Pulmonary artery endothelial cell (primary cell): ENCODE data around the gene TRAP1. TPM values are rescaled to one million over a fixed set of nuclear protein-coding genes. Genes with fewer than 3 reads are reported as not detected.
"Not testable (repeated sequence)": the region's sequence is repeated elsewhere in the genome, so short reads cannot be mapped to it uniquely, and the experiment has no call there.

Experiments
- DNase-seq: peaks from one replicate; pipeline ENCODE4 v3.0.0-alpha.2; 2011; ENCODE audit warnings: low read depth, low spot score
- total RNA-seq: library from RNA; depleted of rRNA; stranded (reverse); fragments of >200 nt; gene quantifications from 2 replicates; pipeline ENCODE4 v1.2.3, GENCODE V29; 2014

The TRAP1 gene
- total RNA-seq, 1 donor from 2014 or later, result 183 TPM

GRCh38 chr16:3674513-3675295 lies 42.6 kb downstream of the TRAP1 start:
- no peak for DNase-seq

GRCh38 chr16:3673676-3674377 lies 43.5 kb downstream of the TRAP1 start:
- DNase-seq, result no peak

GRCh38 chr16:3673201-3673600 lies 44.1 kb downstream of the TRAP1 start:
- no peak for DNase-seq

GRCh38 chr16:3672571-3673041 lies 44.7 kb downstream of the TRAP1 start:
- no peak for DNase-seq

- no peak for DNase-seq
Measured at GRCh38 chr16:3671424-3671823, 45.9 kb downstream of the TRAP1 start.

- DNase-seq, result no peak
Measured at GRCh38 chr16:3670711-3671110, 46.6 kb downstream of the TRAP1 start.

GRCh38 chr16:3669082-3669481 lies 48.2 kb downstream of the TRAP1 start:
- no peak for DNase-seq

- DNase-seq, result no peak
Measured at GRCh38 chr16:3668626-3669025, 48.7 kb downstream of the TRAP1 start.

GRCh38 chr16:3665508-3665907 lies 51.8 kb downstream of the TRAP1 start:
- DNase-seq, result no peak

- DNase-seq, result no peak
Measured at GRCh38 chr16:3664187-3664896, 53.0 kb downstream of the TRAP1 start.

GRCh38 chr16:3662601-3663000 lies 54.7 kb downstream of the TRAP1 start:
- no peak for DNase-seq

- DNase-seq, result no peak
Measured at GRCh38 chr16:3661922-3662321, 55.4 kb downstream of the TRAP1 start.

GRCh38 chr16:3661311-3661710 lies 56.0 kb downstream of the TRAP1 start:
- no peak for DNase-seq

- no peak for DNase-seq
Measured at GRCh38 chr16:3659251-3659650, 58.1 kb downstream of the TRAP1 start.

GRCh38 chr16:3656491-3657468 lies 60.5 kb downstream of the TRAP1 start:
- no peak for DNase-seq

- DNase-seq, result not testable (repeated sequence)
Measured at GRCh38 chr16:3656160-3656490, 61.2 kb downstream of the TRAP1 start.

GRCh38 chr16:3655396-3656159 lies 61.7 kb downstream of the TRAP1 start:
- no peak for DNase-seq

- no peak for DNase-seq
Measured at GRCh38 chr16:3655030-3655395, 62.3 kb downstream of the TRAP1 start.

GRCh38 chr16:3654249-3654991 lies 62.9 kb downstream of the TRAP1 start, which contains the start of gene DNASE1:
Gene DNASE1 (plus strand): TSS chr16:3654691. CDS start chr16:3655374, 683 bp downstream.
- DNase-seq, result no peak
